NT2/D1 (cell line): Measurements from ENCODE around the gene ARGLU1.

Source experiments
- SUZ12 ChIP-seq: IDR thresholded peaks from 2 replicates; pipeline ENCODE4 v1.6.1; 2011; ENCODE audit not compliant: insufficient read length, insufficient read depth; ENCODE audit errors: extremely low read depth
- YY1 ChIP-seq: IDR thresholded peaks from 2 replicates; pipeline ENCODE4 v1.6.1; 2011; ENCODE audit not compliant: insufficient read length, insufficient read depth
- ZNF274 ChIP-seq: IDR thresholded peaks from 2 replicates; pipeline ENCODE4 v1.6.1; 2011; ENCODE audit warnings: mild to moderate bottlenecking, low read depth, low read length

GRCh38 chr13:106603546-106603945, 35.6 kb upstream of the ARGLU1 start:
- no peak for TF ChIP-seq ZNF274
- no peak for TF ChIP-seq YY1
- TF ChIP-seq SUZ12, result no peak
